T follicular helper cell (primary cell): ENCODE data around the gene MYBPHL.

ENCODE experiments used
- DNase-seq: peaks from one replicate; pipeline ENCODE4 v3.0.0-alpha.2; 2020; ENCODE audit warnings: low read depth

The MYBPHL gene

DNA sequence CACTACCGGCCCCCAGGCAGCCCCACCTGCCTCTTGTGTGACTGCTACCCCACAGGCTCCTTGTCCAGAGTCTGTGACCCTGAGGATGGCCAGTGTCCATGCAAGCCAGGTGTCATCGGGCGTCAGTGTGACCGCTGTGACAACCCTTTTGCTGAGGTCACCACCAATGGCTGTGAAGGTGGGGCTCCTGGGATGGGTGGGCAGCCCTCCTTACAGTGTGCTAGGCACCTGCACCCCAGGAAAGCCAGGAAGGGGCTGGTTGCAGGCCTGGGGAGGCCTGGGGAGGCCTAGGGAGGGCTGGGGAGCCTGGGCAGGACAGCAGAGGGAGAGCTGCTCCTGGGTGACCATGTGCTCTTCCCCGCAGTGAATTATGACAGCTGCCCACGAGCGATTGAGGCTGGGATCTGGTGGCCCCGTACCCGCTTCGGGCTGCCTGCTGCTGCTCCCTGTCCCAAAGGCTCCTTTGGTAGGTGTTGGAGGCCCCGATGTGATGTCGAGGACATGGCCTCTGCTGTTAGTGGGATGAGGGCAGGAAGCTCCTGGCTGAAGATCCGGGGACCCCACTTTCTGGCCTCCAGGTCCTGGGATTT is 41.0 kb downstream of the MYBPHL start:
- DNase-seq, result no peak

DNA sequence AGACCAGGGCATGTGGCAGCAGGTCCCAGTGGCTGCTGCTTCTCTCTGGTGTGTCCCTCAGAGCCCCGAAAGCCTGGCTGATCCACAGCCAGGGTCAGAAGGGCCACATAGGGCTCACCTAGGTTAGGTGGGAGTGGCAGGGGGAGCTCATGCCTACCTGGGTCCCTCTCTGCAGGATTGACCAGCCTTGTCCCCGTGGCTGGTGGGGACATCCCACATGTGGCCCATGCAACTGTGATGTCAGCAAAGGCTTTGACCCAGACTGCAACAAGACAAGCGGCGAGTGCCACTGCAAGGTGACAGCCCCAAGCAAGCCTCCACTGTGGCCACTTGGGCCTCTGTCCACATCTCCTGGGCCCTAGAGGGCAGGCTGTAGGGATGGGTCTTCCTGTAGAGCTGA is 41.8 kb downstream of the MYBPHL start:
- no peak for DNase-seq

DNA sequence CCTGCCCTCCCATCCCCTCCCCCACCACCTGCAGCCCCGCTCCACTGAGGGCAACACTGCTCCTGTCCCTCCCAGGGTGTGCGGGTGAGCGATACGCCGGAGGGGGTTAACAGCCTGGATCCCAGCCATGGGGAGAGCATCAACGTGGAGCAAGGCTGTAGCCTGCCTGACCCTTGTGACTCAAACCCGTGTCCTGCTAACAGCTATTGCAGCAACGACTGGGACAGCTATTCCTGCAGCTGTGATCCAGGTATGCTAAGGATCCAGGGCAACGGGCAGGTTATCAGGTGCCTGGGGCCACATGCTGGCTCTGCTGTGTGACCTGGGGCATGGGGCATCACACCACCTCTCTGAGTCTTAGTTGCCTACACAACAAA is 42.4 kb downstream of the MYBPHL start:
- DNase-seq, result no peak

DNA sequence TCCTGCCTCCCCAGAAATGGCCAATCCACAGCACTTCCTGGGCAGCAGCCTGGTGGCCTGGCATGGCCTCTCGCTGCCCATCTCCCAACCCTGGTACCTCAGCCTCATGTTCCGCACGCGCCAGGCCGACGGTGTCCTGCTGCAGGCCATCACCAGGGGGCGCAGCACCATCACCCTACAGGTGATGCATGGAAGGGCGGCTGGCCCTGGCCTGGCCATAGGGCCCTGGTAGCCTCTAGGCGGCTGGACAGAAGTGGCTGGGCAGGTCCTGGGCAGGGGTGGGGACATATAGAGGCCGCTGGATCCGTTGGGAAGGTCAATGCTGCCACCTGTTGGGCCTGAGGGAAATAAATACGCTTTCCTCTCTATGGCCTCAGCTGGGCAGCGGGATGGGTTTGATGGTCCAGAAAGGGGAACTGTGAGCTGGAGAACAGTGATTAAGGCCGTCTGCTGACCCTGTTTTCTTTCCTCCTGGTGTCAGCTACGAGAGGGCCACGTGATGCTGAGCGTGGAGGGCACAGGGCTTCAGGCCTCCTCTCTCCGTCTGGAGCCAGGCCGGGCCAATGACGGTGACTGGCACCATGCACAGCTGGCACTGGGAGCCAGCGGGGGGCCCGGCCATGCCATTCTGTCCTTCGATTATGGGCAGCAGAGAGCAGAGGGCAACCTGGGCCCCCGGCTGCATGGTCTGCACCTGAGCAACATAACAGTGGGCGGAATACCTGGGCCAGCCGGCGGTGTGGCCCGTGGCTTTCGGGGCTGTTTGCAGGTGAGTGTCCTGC is 43.0 kb downstream of the MYBPHL start:
- peak; percentile 59 for DNase-seq

DNA sequence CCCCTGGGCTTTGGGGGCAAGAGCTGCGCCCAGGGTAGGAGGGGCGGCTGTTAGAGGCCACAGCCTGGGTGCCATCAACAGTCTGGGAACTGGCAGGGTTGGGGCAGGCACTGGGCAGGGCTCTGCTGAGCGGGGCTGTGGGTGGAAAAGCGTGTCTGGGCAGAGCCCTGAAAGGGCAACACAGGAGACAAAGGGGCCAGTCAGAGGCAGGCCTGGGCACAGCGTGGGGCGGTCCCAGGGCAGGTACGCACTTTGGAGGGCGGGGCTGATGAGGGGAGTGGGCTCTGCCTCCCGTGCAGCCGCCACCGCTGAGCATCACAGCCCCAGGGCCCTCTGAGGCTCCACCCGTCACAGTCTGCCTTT is 43.6 kb downstream of the MYBPHL start:
- DNase-seq, result no peak

DNA sequence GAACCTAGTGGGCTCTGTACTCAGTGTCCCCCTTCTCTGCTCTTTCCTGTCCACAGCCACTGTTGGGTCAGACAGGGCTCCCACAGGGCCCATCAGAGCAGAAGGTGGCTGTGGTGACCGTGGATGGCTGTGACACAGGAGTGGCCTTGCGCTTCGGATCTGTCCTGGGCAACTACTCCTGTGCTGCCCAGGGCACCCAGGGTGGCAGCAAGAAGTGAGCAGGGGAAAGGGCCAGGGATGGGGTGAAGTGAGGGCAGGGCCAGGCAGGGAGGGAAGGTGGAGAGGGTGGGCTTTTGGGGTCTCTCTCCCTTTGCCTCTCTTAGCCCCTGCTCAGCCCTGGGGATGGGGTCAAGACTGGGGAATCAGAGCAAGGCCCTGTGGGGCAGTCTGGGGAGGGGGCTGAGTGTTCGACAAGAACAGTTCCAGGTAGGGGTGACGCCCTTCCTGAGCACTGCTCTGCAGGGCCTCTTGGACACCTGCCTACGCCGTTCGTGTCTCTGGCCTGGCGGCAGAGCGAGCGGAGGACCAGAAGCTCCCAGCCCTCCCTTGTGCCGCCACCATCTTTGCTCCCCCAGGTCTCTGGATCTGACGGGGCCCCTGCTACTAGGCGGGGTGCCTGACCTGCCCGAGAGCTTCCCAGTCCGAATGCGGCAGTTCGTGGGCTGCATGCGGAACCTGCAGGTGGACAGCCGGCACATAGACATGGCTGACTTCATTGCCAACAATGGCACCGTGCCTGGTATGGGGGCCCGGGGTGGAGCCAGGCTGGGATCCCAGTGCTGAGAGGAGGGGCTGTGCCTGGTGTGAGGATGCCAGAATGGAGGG is 44.4 kb downstream of the MYBPHL start:
- DNase-seq, result no peak

DNA sequence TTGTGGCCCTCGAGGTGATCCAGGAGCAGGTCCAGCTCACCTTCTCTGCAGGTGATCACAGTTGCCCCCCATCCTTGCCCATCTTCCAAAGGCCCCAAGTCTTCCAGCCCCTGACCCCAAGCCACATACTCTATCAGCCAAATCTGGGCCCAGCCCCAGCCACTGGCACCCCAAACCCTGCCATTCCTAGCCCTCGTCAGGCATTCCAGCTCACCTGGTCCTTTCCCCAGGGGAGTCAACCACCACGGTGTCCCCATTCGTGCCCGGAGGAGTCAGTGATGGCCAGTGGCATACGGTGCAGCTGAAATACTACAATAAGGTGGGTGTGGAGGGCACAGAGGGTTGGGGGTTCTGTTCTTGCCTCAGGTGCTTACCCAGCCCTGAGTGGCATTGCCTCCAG is 45.2 kb downstream of the MYBPHL start:
- no peak for DNase-seq

DNA sequence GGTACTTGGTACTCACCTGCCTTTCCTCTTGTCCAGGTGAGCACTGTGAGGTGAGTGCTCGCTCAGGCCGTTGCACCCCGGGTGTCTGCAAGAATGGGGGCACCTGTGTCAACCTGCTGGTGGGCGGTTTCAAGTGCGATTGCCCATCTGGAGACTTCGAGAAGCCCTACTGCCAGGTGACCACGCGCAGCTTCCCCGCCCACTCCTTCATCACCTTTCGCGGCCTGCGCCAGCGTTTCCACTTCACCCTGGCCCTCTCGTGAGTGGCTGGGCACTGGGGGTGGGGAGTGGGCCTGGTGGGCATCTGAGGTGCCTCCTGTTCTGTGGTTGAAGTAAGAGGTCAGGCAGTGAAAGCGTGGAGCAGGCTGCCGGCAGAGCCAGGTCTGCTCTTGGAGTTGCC is 45.8 kb downstream of the MYBPHL start:
- no peak for DNase-seq

DNA sequence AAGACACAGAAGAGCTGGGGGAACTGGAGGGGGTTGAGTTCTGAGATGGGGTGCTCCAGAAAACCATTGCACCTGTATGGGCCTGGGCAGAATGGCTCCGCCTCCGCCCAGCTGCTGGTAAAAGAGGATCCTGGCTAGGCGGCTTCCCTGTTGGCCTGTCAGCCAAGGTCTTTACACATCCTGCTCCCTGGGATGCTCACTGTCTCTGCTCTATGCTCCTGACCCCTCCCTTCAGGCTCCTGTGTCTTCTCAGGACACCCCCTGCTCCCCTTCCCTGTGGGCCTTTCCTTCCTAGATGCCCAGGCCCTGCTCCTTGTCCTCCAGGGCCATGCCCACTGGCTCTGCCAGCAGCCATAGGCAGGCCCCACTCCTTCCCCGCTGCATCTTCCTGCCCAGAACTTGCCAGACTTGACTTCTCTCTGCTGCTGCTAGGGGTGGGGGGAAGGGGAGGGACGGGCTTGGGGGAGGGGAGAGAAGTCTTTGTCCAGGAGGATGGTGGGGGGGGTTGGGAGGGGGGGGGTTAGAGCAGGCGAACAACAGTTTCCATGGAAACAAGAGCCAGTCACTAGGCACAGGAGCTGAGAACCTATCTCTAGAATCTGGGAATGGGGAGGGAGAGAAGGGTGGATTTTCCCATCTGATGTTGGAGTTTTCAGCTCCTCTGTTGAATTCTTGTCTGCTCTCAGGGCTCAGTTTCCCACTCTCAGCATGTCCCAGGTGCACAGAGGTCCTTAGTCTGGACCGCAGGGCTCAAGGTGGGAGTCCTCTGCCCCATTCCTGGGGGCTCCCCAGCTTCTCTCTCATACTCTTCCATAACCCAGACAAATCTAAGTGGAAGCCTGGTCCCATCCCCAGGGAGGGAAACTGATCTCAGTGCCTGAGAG is 46.9 kb downstream of the MYBPHL start:
- DNase-seq, result no peak

DNA sequence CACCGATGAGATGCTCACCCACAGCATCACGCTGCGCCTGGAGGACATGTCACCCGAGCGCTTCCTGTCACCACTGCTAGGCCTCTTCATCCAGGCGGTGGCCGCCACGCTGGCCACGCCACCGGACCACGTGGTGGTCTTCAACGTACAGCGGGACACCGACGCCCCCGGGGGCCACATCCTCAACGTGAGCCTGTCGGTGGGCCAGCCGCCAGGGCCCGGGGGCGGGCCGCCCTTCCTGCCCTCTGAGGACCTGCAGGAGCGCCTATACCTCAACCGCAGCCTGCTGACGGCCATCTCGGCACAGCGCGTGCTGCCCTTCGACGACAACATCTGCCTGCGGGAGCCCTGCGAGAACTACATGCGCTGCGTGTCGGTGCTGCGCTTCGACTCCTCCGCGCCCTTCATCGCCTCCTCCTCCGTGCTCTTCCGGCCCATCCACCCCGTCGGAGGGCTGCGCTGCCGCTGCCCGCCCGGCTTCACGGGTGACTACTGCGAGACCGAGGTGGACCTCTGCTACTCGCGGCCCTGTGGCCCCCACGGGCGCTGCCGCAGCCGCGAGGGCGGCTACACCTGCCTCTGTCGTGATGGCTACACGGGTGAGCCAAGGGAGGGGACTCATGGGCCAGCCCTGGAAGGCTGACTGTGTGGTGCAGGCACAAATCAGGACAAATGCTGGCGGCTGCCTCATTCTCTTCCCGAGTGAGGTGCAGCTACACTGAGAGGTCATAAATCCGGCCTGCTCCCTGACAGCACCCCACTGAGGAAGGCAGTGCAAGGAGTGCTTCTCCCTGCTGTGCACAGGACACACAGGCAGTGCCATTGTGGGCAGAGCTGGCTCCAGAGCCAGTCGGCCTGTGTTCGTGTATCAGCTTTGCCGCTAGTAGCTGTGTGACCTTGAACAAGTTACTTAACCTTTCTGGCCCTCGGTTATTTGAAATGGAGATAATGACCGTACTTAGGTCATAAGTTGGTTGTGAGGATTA is 48.0 kb downstream of the MYBPHL start:
- no peak for DNase-seq

DNA sequence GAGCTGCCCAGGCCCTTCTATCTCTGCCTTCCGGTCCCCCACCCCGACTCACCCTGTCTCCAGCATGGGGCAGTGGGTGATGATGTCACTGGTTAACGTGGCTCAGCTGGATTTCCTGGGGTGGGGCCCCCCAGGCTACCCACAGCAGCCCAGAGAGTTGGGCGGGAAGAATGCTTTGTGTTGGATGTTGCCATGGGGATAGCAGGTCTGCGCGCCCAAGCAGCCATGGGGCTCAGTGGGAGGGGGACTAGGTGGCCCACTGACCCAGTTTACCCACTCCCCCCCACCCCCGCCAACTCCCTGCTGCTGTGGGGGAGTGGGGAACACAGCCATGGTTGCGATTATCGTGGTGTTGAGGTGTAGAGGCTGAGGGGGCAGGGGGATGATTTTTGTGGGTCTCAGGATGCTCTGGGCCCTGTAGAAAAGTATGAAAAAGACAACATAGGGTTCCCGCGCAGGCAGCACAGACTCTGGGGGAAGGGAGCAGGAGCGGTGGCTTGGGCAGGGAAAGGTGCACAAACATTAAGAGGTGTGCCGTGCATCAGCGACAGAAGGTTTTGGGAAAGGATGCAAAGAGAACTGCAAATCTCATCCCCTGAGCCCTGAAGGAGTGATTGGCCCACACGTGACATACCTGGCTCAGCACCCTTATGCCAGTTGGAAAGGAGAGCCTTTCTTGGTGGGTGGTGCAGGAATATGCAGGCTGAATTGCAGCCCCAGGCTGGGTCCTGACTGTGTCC is 49.0 kb downstream of the MYBPHL start:
- no peak for DNase-seq

DNA sequence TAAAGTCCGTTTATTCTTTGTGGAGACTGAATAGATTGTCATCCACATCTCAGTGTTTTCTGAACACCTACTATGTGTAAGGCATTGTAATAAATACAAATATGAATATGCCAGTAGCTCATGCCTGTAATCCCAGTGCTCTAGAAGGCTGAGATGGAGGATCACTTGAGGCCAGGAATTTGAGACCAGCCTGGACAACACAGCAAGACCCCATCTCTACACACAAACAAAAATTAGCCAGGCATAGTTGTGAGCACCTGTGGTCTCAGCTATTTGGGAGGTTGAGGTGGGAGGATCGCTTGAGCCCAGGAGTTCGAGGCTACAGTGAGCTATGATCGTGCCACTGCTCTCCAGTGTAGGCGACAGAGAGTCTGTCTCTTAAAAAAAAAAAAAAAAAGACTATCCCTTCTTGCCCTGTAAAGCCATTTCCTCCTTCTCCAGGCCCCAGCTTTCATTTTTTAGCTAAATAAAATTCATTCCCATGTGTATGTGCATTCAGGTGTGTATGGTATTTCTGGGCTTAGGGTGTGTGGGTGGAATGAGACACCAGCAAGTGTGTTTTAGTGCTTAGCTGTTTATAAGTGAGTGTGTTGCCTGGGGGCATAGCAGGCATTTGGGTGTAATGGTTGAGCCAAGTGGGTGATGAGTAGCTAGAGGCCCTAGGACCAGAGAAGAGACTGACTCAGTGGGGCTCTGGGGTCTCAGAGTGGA is 49.7 kb downstream of the MYBPHL start:
- DNase-seq, result no peak

DNA sequence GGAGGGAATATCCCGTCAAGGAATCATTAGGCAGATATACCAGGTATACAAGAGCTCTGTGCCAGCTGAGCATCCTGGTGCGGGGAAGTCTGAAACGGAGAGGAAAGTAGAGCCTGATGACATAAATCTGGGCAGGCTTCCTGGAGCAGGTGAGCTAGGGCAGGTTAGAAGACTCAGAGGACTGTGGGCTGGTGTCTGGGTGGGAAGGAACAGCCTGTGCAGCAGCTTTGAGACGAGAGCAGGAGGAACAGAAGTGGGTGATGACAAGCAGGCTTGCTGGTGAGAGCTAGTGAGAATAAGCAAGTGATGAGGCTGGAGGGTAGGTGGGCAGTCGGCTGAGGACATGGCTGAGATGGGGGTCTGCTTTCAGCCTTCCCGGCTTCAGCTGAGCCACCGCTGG is 50.7 kb downstream of the MYBPHL start:
- no peak for DNase-seq

DNA sequence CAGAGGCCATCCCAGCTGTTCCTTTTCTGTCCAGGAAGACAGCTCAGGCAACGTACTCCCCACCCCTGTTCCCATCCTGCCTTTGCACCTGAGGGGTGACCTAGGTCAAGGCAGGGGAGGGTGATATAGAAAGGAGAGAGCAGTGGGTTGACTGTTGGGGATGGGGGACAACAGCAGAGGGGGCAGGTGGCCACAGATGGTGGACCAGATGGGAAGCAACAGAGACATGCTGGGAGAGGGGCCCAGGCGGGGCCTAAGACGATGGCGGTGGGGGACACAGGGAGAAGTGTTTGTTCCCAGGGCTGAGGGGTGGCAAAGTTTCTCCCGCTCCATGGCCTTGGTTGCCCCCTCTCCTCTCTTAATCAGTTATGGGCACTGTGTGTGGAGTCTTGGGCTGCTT is 51.1 kb downstream of the MYBPHL start:
- no peak for DNase-seq

DNA sequence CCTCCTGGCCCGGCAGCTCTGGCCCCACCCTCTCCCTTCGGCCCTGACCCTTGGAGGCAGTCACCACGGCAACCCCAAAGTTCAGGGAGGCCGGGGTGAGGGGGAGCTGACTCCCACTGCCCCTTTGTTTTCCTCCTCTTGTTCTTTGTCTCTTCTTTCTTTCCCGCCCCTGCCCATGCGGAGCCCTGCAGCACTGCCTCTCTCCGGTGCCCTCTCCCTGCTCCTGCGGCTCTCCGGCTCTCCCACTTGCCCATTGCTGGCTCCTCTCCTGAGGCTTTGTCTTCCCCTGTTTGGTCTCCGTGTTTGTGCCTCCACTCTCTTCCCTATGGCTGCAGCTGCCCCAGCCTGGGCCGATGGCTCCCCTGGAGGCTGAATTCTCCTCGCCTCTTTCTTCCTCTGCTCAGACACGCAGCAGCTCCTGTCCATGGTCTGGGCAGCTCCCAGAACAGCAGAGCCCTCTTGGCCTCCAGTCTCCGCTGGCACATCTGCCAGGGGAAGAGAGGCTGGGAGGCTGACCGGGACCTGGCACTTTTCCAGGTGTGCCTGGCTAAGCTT is 51.6 kb downstream of the MYBPHL start:
- no peak for DNase-seq

DNA sequence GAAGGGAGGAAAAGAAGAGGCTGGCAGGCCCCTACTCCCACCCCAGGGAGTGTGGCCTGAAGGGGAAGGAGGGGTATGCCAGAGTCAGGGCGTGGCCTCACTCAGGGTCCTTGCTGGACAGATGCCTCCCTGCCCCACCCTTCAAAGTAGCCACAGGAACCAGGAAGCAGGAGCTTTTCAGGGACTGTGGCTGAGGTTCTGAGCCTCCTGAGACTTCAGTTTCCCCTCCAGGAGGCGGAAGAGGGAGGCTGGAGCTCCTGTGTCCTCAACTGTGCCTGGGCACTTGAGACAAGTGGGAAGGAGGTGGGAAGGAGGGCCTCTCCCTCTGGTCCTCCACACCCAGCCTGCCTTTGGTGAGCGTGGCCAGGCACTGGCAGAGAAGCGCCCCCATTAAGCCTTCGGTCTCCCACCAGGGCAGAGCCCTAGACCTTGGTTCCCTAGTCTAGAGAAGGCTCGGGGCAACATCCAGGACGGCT is 52.2 kb downstream of the MYBPHL start:
- no peak for DNase-seq

DNA sequence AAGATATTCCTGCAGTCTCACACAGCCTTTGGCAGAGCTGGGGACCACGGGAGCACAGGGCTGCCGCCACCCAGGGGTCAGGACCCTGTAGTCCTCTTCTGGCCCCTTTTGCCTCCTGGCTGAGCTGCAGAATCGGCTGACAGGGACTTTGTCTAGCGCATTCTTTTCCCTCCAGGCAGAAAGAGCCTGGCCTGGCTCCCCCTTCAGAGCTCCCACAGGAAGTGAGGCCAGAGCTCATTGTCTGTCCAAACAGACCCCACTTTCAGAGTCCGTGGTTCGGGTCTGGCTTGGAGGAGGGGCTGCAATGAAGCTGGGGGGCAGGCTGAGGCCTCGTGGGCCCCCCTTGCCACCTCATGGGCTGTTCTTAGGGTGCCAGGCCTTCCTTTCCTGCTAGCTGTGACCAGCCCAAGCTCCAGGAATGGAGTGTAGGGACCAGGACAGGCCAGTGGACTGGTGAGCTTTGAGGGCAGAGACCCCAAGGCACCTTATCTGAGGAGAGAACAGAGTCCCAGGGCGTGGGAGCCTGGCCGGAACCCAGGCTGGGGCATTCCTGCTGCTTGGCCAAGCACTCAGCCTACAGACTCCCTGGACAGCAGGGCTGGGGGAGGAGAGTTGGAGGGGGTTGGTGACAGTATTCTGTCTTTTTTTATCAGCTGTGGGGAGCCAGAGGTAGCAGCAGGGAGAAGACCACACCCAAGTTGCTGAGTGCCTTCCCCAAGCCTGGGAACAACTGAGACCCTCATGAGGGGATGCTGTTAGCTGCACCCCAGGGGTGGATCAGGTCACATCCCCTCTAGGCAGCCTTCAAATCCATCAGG is 52.8 kb downstream of the MYBPHL start:
- no peak for DNase-seq
